Upper lobe of right lung (tissue), 1 donor: Measurements from ENCODE around the gene NUP133. TPM values are rescaled to one million over a fixed set of nuclear protein-coding genes. Genes with fewer than 3 reads are reported as not detected.

Experiments used
- ATAC-seq: fragments of 200-7000 bp; cut with Tn5 transposase; one replicate; pipeline ENCODE4 v1.9.1; 2020; ENCODE audit warnings: mild to moderate bottlenecking, moderate library complexity
- DNase-seq: peaks from one replicate; pipeline ENCODE4 v3.0.0-alpha.2; 2020
- H3K27ac ChIP-seq: fragments of 200-600 bp; one replicate; pipeline ENCODE4 v1.8.0; 2022
- H3K27me3 ChIP-seq: fragments of 200-600 bp; one replicate; pipeline ENCODE4 v1.8.0; 2022; ENCODE audit warnings: mild to moderate bottlenecking
- H3K36me3 ChIP-seq: fragments of 200-600 bp; one replicate; pipeline ENCODE4 v1.8.0; 2022
- H3K4me1 ChIP-seq: fragments of 200-600 bp; one replicate; pipeline ENCODE4 v1.8.0; 2022
- H3K4me3 ChIP-seq: fragments of 200-600 bp; one replicate; pipeline ENCODE4 v1.8.0; 2022; ENCODE audit warnings: mild to moderate bottlenecking
- H3K9me3 ChIP-seq: fragments of 200-600 bp; one replicate; pipeline ENCODE4 v1.8.0; 2022
- CTCF ChIP-seq: fragments of 200-600 bp; IDR thresholded peaks from one replicate; pipeline ENCODE4 v1.8.0; 2022; ENCODE audit warnings: antibody characterized with exemption
- intact Hi-C: fragments of 100-400 bp; cut with DNase I; formaldehyde crosslinking; loops from one replicate; pipeline ENCODE4 v1.11.0; 2022
- total RNA-seq: library from RNA; stranded (reverse); fragmentation: NEBNext Ultra II Directional; extraction: Animal tissue kit (Norgen Biotek cat#: 25700); gene quantifications from one replicate; pipeline ENCODE4 v1.2.1, GENCODE V29; 2021
- donor health status: DM: no; HTN: yes; CAD: no; lungs with severe emphysema.

The NUP133 gene
- total RNA-seq, 1 donor from 2014 or later: 33.8 TPM

DNA sequence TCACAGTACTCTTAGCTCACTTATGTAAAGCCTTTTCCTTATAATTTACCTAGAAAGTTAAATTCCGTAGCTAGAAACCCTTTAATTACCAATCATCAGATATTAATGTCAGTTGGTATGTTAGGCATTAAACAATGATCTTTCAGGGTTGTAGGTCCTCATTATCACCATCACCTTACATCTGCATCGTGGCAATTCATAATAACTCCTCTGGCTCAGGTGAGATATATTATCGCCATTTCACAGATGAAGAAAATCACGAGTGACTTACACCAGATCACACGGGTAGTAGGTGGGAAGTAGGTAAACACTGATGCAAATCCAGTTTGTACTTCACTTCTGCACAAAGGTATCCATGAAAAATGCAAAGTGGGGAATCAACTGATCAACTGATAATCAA, 639 bp downstream of the NUP133 start:
- Histone ChIP-seq H3K4me3 (peak overlapping the region; percentile 99), H3K4me1 (peaks cover 18% of the 10 kb centered on the region), H3K9me3 (no peaks in the 10 kb centered on the region), H3K27me3 (no peaks in the 10 kb centered on the region), H3K36me3 (peaks cover 20% of the 10 kb centered on the region), H3K27ac (peak overlapping the region; percentile 98)
- TF ChIP-seq CTCF: no peak
- intact Hi-C loops: no loop called here
- DNase-seq (no peak), ATAC-seq (no peak)

GRCh38 chr1:229506633-229507032, 1.5 kb downstream of the NUP133 start:
- DNase-seq (no peak), ATAC-seq (no peak)
- no peak for TF ChIP-seq CTCF
- intact Hi-C loops: no loop called here
- peaks cover 23% of the 10 kb centered on the region for H3K36me3 ChIP-seq
- H3K4me3 ChIP-seq: no peak overlapping the region
- H3K27ac ChIP-seq: no peak overlapping the region
- H3K4me1 ChIP-seq: peaks cover 18% of the 10 kb centered on the region
- H3K9me3 ChIP-seq: no peaks in the 10 kb centered on the region
- no peaks in the 10 kb centered on the region for H3K27me3 ChIP-seq

GRCh38 chr1:229495782-229496181, 12.4 kb downstream of the NUP133 start:
- DNase-seq (no peak), ATAC-seq (no peak)
- Histone ChIP-seq H3K4me1 (no peaks in the 10 kb centered on the region), H3K36me3 (peaks cover 95% of the 10 kb centered on the region), H3K27ac (no peak overlapping the region), H3K4me3 (no peak overlapping the region), H3K27me3 (no peaks in the 10 kb centered on the region), H3K9me3 (no peaks in the 10 kb centered on the region)
- no peak for TF ChIP-seq CTCF
- intact Hi-C loops: no loop called here

DNA sequence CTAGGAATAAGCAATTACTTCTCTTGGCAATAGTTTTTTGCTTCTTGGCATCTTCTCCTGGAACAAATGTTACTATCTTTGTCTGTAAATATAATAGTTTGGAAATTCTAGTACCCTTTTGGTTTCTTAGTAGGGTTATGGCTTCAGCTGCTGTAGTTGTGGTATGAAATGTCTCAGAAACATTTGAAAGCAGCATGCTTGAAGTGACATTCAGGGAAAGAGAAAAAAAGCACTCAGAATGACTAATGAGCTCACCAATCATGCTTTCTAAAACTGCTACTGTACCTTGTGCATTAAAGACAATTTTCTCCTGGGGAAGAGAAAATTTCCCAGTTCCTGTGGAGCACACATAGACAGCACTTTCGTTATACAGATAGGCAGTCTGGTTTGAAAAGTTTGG, 21.0 kb downstream of the NUP133 start:
- H3K36me3 ChIP-seq: peaks cover 100% of the 10 kb centered on the region
- intact Hi-C loops: no loop called here
- H3K27ac ChIP-seq: no peak overlapping the region
- DNase-seq: no peak
- TF ChIP-seq CTCF: no peak
- H3K4me3 ChIP-seq: no peak overlapping the region
- H3K9me3 ChIP-seq: no peaks in the 10 kb centered on the region
- no peaks in the 10 kb centered on the region for H3K4me1 ChIP-seq
- H3K27me3 ChIP-seq: no peaks in the 10 kb centered on the region
- no peak for ATAC-seq

DNA sequence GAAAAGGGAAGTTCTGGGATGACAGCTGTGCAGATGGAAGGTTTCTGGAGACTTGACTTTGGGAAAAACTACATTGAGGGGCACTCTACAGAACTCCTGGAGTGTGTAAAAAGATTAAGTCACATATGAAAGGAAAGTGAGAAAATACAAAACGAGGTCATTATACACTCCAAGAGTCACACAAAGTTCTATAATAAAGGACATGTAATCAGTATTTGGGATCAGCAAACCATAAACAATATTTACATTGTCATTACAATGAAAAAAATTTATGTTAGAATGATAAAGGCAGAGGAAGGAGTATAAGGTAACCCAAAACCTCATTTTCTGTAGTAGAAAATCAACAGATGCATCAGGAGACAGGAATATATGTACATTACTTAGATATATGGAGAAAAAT, 22.8 kb downstream of the NUP133 start:
- Histone ChIP-seq H3K4me1 (no peaks in the 10 kb centered on the region), H3K27me3 (no peaks in the 10 kb centered on the region), H3K27ac (no peak overlapping the region), H3K4me3 (no peak overlapping the region), H3K36me3 (peaks cover 96% of the 10 kb centered on the region), H3K9me3 (no peaks in the 10 kb centered on the region)
- no peak for DNase-seq
- no peak for TF ChIP-seq CTCF
- intact Hi-C loops: no loop called here
- no peak for ATAC-seq

DNA sequence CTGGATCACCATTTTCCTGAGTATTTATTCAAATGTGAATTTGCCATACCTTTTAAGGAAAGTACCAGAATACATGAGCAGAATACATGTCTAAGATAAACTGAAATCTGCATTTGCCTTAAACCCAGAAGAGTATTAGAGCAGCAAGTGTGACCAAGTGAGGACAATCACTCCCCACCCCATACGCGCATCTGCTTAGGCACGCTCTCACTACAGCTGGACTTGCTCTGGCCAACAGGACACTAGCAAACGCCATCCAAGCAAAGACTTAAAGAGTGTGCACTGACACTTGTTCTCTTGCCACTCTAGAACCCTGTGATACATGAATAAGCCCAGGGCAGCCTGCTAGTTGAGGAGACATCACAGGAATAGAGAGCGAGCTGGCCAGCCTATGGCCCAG, 25.6 kb downstream of the NUP133 start:
- no peaks in the 10 kb centered on the region for H3K27me3 ChIP-seq
- H3K27ac ChIP-seq: no peak overlapping the region
- no peak overlapping the region for H3K4me3 ChIP-seq
- TF ChIP-seq CTCF: no peak
- peaks cover 89% of the 10 kb centered on the region for H3K36me3 ChIP-seq
- ATAC-seq (no peak), DNase-seq (no peak)
- no peaks in the 10 kb centered on the region for H3K4me1 ChIP-seq
- intact Hi-C loops: no loop called here
- no peaks in the 10 kb centered on the region for H3K9me3 ChIP-seq
